Spleen (tissue), 7 donors: ENCODE measurements around the gene ROBO1.

Source experiments
- POLR2A ChIP-seq, 3 donors: fragments of 450-650 bp; IDR thresholded peaks; one replicate each; pipeline ENCODE4 v1.5.1; 2017; ENCODE audit warnings: antibody characterized with exemption in 3 of 3, mild to moderate bottlenecking in 1 of 3
- TF ChIP-seq, protein P1 (sequence below), 11 experiments: fragments of 200-600 bp in 7 of 11; fragments of 450-650 bp in 4 of 11; sonication (generic) in 4 of 11; IDR thresholded peaks in 8 of 11; conservative IDR thresholded peaks in 3 of 11; 1 replicate in 7 of 11; 2 replicates in 4 of 11; pipeline versions ENCODE4 v1.4.0 to v1.8.0; 2016 to 2021; ENCODE audit warnings: antibody characterized with exemption in 11 of 11, inconsistent platforms in 4 of 11, mild to moderate bottlenecking in 1 of 11
- donor health status: DM: no; HTN: no; CAD: no; lungs with moderate emphysema.
- donor health status: DM: no; HTN: no; CAD: no.
- donor health status: DM: no; HTN: no; CAD: no.

DNA sequence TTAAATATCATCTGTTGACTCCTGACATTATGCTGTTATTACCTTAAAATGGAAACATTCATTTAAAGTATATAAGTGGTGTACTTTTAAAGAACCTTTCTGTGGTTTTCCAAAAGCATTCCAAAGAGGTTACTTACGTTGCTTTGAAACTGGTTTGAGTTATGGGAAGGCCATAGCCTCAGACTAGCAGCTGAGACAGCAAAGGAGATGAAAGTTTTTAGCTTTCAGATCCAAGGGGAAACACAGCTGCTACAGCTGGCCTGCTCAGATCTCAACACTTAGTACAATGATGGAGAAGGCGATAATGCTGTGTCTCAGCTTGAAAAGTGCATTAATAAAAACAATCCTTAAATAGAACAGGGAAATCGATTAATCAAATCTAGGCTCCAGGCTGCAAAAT lies 921.1 kb downstream of the ROBO1 start:
- TF ChIP-seq, protein P1, sequence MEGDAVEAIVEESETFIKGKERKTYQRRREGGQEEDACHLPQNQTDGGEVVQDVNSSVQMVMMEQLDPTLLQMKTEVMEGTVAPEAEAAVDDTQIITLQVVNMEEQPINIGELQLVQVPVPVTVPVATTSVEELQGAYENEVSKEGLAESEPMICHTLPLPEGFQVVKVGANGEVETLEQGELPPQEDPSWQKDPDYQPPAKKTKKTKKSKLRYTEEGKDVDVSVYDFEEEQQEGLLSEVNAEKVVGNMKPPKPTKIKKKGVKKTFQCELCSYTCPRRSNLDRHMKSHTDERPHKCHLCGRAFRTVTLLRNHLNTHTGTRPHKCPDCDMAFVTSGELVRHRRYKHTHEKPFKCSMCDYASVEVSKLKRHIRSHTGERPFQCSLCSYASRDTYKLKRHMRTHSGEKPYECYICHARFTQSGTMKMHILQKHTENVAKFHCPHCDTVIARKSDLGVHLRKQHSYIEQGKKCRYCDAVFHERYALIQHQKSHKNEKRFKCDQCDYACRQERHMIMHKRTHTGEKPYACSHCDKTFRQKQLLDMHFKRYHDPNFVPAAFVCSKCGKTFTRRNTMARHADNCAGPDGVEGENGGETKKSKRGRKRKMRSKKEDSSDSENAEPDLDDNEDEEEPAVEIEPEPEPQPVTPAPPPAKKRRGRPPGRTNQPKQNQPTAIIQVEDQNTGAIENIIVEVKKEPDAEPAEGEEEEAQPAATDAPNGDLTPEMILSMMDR (IDR thresholded peaks at IDR 0.05 in 8 of 11, conservative IDR thresholded peaks at IDR 0.05 in 3 of 11), result no peak
- TF ChIP-seq POLR2A (IDR thresholded peaks at IDR 0.05), result no peak
